GM18870 (cell line): ENCODE measurements around the gene FOSB.
A peak's percentile ranks its signal among the peaks of the same experiment; 100 is the strongest.
"Not testable (repeated sequence)": the region's sequence is repeated elsewhere in the genome, so short reads cannot be mapped to it uniquely, and the experiment has no call there.

Experiments
- ATAC-seq: cut with Tn5 transposase; IDR thresholded peaks from one replicate; pipeline ENCODE4 v1.9.1; 2021; ENCODE audit warnings: moderate library complexity; ENCODE audit not compliant: unreplicated experiment

Gene FOSB

DNA sequence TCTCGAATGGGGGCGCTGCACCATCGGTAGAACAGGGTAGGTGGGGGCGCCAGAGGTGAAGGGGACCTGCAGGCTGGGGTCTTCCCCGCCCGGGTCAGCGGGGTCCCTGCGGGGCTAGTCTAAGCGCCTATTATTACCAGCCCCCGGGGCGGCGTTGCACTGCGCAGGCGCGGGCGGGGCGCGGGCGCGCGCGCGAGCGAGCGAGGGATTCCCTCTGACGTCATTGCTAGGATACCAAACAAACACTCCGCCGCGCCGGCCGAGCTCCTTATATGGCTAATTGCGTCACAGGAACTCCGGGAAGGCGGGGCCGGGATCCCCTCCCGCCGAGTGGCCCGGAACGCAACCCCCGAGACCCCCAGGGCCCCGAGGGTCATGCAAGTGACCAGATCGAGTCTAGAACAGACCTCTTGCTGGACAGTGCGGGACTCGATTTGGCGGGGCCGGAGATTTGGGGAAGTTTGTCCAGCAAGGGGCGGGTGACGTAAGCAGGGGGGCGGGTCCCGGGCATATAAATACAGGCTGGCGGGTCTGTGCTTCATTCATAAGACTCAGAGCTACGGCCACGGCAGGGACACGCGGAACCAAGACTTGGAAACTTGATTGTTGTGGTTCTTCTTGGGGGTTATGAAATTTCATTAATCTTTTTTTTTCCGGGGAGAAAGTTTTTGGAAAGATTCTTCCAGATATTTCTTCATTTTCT is at the start of gene FOSB:
Gene FOSB (plus strand): TSS at position 541 of the 703 bp plus-strand sequence. CDS start 591 bp downstream, outside the sequence.
- ATAC-seq = peak; percentile 31

DNA sequence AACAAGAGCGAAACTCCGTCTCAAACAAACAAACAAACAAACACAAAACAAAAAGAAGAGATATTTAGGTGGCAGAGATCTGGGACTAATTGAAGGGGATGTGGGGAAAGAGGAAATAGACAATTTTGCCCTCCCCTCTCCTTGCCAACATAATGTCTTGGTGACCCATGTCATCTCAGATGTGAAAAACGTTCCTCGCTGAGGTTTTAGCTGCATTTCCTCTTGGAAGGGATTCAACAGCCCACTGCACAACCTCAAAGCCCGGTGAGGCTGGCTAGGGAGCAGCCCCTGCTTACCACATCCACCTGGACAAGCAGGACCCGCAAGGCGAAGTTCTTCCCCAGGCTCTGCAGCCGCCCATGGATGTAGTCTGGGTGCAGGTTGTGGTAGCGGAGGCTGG is 49.0 kb upstream of the FOSB start:
- no peak for ATAC-seq

DNA sequence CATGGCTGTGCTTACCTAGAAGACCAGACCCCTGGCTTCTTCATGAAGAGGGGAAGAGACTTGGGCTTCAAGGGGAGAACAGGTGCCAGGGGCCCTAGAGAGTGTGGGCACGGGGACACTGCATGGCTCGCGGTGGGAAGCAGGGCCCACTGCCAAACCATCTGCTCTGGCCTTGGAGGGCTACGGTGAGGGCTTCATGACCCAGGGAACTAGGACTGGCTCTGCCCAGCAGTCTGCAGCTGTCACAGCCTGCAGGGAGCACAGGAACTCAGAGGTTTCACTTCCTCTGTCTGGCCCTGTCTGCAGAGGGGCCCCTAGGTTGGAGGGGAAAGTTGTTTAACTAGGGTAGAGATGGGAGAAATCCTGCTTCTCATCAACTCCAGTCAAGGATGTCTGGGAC is 48.4 kb upstream of the FOSB start:
- no peak for ATAC-seq

DNA sequence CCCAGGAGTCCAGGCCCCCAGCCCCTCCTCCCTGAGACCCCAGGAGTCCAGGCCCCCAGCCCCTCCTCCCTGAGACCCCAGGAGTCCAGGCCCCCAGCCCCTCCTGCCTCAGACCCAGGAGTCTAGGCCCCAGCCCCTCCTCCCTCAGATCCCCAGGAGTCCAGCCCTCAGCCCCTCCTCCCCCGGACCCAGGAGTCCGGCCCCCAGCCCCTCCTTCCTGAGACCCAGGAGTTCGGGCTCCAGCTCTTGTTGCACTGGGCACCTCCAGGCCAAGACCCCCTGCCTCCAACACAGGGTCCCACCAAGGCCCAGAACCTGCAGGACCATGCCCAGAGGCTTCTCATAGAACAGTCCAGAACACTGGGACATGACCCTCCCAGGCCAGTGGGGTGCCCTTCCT is 47.9 kb upstream of the FOSB start:
- ATAC-seq = no peak

DNA sequence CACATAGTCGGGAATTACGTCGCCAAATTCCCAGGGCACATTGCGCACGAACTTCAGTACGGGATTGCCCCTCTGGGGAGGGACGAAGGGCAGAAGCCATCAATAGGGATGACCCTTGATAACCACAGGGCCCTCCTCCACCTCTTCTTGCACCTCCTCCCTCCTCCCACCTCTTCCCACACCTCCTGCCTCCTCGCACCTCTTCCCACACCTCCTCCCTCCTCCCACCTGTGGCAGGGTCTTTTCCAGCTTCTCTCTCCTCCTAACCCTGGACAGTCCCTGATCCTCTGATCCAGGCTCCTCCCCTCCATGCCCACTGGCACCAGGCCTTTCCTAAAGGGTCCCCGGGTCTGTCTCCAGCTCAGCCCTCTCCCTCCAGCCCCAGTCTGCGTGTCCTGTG is 47.4 kb upstream of the FOSB start:
- ATAC-seq = no peak

DNA sequence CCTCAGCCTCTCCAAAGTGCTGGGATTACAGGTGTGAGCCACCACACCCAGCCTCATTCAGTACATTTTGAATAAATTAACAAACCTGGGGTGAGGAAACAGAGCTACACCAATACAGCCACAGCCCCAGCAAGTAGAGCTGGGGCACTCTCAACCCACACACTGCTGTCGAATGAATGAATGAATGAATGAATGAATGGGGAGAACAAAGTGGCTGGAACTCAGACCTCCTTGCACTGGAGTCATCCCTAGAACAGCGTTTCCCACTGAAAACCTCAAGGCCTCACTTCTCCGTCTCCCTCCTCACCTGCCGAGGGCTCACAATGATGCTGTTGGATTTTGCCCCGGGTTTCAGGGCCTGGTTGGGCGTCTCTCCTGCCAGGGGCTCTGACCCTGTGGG is 46.9 kb upstream of the FOSB start:
- ATAC-seq = no peak

DNA sequence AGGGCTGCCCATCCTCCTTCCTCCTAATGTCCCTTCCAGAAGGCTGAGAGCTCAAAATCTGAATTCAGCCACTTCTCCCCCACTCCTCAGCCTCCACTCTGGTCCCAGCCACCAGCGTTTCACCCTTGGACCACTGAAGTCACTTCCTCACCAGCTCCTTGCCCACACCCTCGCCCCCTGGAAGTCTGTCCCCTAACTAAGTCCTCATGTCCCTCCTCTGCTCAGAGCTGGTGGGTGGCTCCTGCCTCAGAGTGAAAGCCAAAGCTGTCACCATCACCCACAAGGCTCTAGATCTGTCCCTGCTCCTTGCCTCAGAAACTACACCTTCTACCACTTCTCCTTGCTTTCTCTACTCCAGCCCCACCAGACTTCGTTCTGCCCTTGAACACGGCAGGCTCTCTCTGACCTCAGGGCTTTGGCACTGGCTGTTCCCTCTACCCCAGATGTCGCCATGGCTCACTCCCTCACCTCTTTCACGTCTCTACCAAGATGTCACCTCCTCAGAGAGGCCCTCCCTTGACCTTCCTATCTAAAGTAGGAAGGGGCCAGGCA is 45.8 kb upstream of the FOSB start:
- ATAC-seq = no peak

DNA sequence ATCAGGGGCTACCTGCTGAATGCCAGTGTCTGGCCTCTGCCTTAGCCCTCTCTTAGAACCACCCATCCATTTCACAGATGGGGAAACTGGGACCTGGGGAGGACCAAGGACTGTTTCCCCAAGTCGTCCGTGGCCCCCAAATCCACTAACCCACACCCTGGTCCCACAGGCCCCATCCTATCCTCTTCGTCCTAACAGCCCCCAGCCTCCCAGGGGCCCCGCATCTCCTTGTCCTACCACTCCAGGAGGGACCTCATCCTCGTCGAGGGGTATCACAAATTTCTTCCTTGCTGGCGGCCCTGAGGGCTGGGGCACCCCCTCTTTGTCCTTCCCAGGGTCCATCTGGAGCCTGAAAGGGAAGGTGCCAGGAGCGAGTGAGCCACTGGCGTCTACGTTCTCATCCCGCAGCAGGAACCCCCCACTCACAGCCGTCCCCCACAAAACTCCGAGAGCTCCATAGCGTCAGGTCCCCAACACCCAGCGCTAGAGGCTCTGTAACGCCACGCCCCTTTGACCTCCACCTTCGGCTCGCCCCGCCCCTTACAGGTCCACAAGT is 44.7 kb upstream of the FOSB start:
- ATAC-seq = no peak

DNA sequence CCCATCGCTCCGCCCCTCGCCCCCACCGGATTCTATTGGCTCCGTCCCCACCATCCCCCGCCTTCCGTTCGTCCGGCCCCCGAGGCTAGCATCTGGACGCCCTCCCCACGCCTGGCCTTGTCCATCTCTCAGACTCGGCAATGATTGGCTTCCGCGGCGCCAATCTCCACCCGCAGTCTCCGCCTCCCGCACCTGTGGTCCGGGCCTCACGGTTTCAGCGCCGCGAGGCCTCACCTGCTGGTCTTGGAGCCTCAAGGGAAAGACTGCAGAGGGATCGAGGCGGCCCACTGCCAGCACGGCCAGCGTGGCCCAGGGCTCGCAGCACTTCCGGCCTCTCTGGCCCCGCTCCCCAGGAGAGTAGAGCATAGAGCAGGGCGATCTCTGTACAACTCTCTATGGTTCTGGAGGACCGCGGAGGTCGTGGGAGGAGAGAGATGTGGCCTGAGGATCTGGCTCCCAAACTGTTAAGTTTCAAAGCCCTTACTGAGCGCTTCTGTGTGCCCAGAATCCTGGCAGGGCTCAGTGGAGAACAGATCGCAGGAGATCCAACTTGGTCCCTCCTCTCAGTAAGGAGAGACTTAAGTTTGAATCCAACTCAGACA is 44.1 kb upstream of the FOSB start, which contains the start of gene ERCC1:
Gene ERCC1 (minus strand): TSS at position 329 of the 602 bp plus-strand sequence. CDS start 543 bp downstream, outside the sequence.
- ATAC-seq = peak; percentile 42

DNA sequence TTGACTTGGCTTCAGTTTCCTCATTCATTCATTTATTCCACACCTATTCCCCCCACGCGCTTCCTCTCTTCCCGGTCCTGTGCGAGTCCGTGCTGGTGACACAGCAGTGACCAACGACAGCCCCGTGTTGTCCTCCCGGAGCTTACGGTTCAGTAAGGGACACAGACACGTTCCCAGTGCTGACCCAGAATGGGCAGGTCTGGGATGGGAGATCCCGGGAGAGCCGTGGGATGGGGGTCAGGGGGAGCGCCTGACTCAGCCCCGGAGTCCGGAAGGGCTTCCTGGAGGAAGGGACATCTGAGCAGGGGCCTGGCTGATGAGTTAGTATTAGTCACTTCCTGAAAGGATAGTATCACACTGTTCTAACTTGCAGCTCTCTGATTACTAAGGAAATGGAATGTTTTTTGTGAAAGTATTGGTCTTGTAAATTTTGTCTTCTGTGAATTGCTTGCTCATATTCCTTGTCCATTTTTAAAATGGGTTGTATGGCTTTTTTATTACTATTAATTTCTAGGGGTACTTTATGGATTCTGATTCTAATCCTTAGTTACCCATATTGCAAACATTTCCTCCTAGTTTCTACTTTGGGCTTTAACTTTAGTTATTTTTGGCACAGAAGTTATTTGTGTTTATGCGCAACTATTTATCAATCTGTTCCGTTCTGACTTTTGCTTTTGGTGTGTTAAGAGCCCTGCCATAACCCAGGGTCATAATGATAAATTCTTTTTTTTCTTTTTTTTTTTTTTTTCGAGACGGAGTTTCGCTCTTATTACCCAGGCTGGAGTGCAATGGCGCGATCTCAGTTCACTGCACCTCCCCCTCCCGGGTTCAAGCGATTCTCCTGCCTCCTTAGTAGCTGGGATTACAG is 43.4 kb upstream of the FOSB start:
- ATAC-seq = no peak

DNA sequence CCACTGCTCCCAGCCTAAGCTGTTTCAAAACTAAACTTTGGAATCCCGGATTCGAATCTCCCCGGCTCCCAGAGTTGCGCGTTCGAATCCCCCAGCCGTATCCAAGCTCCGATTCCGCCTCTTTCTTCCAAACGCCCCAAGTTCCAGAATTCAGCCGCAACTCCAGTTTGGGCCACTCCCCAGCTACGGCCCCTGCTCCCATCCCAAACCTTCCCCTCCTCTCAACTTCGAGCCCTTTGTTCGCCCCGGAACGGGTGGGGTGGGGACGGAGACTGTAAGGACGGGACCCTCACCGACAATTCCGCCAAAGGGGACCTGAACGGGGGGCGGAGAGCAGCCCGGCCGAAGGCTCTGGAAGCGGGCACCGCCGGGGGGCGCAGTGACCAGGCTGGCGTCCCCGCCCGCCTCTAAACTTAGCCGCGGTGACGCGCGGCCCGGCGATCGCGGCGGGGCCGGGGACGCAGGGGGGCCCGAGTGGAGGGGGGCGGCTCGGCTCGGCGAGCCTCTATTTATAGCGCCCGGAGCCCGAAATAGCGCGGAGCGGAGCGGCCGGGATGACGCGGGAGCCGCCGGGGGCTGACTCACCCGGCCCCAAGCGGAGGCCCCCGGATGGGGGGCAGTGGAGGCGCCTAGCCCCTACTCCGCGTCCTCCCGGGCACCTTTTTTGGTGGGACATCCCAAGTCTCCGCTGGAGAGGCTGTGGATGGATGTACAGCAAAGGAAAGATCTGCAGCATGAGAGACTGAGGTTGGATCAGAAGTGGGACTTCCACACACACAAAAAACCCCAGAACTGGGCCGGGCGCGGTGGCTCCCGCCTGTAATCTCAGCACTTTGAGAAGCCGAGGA is 39.2 kb upstream of the FOSB start:
- no peak for ATAC-seq

DNA sequence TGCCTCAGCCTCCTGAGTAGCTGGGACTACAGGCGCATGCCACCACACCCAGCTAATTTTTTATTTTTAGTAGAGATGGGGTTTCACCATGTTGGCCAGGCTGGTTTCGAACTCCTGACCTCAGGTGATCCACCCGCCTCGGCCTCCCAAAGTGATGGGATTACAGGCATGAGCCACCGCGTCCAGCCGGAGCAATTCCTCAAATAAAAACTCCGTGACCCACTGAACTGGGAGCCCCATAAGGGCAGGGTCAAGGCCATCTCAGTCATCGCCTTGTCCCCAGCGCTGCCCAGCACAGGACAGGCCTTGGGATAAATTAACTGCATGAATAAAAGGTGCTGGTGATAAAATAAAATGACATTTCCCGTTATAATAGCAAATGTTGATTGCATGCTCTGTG is 37.9 kb upstream of the FOSB start:
- not testable (repeated sequence) for ATAC-seq

DNA sequence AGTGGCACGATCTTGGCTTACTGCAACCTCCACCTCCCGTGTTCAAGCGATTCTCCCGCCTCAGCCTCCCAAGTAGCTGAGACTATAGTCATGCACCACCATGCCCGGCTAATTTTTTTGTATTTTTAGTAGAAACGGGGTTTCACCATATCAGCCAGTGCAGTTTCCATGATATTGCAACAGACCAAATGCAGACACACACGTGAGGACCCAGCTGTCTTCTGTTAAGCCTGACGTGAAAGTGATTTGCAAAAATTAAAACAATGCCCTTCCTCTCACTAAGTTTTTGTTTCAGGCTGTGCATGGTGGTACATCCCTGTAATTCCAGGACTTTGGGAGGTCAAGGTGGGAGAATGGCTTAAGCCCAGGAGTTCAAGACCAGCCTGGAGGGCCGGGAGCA is 36.8 kb upstream of the FOSB start:
- ATAC-seq = not testable (repeated sequence)

DNA sequence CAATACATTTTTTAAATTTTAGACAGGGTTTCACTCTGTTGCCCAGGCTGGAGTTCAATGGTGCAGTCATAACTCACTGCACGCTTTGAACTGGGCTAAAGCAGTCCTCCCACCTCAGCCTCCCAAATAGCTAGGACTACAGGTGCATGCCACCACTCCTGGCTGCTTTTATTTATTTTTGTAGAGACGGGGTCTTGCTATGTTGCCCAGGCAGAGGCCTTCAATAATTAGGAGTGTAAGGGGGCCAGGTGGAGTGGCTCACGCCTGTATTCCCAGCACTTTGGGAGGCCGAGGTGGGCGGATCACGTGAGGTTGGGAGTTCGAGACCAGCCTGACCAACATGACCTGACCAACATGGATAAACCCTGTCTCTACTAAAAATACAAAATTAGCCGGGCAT is 35.3 kb upstream of the FOSB start:
- not testable (repeated sequence) for ATAC-seq

DNA sequence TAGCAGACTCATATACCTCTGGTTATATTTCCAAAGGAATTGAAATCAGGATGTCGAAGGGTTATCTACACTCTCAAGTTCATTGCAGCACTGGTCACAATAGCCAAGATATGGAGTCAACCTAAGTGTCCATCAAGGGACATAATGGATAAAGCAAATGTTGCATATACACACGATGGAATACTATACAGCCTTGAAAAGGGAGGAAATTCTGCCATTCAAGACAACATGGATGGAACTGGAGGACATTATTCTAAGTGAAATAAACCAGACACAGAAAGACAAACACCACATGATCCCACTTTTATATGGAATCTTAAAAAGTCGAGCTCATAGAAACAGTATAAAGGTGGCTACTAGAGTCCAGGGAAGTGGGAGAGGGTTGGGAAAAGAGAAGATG is 30.5 kb upstream of the FOSB start:
- ATAC-seq = no peak

DNA sequence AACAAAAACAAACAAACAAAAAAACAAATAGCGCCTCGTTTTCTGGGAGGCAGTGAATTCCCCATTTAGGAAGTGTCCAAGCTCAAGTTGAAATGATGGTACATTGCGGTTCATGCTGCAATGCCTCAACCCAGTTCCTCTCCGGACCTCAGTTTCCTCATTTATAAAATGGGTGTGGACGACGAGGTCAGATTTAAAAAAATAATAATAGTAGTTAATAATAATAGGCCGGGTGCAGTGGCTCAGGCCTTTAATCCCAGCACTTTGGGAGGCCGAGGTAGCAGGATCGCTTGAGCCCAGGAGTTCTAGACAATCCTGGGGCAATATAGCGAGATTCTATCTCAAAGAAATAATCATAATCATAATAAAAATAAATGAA is 28.6 kb upstream of the FOSB start:
- no peak for ATAC-seq

DNA sequence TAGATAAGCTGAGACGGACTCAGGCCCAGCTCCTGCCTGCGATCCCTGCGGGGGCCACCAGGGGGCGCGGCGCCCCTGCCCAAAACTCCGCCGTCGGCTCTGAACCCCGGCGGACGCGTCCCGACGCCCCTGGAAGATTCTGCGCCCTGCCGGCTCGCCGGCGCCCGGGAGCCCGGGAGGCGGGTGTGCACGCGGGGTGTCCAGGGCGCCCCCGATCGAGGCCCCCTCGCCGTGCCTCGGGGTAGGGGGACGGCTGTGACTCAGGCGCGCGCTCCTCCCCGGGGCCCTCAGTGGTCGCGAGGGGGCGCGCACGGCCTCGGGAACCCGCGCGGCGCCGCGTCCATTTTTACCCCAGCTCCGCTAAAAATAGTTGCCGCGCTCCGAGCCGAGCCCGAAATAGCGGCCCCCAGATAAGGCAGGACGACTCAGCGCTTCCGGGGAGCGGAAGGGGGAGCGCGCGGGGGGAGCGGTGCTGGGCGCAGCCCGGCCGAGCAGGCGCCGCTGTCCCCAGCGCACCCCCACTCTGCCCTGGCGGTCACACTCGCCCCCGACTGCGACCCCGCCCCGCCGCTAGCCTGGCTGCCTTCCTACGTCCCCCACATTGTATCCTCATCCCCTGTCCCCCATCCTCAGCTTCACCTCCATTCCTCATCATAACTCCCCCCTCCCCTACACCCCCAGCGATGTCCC is 28.1 kb upstream of the FOSB start:
- peak; percentile 51 for ATAC-seq

DNA sequence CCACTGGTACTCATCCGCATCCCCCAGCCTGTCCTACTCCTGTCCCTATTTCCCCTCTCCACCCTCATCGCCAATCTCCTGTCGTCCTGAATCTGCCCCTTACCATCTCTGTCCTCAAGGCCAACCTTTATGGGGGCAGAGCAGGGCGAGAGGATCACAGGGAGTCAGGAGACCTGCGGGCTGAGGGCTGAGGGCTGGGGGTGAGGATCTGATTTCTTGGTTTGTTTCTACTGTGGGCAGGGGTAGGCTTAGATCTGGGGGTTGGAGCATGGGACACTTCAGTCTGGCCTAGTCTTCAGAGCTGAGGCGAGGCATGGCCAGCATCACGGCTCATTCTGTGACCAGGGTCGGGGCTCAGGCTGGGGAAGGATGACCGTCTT is 27.5 kb upstream of the FOSB start:
- no peak for ATAC-seq

DNA sequence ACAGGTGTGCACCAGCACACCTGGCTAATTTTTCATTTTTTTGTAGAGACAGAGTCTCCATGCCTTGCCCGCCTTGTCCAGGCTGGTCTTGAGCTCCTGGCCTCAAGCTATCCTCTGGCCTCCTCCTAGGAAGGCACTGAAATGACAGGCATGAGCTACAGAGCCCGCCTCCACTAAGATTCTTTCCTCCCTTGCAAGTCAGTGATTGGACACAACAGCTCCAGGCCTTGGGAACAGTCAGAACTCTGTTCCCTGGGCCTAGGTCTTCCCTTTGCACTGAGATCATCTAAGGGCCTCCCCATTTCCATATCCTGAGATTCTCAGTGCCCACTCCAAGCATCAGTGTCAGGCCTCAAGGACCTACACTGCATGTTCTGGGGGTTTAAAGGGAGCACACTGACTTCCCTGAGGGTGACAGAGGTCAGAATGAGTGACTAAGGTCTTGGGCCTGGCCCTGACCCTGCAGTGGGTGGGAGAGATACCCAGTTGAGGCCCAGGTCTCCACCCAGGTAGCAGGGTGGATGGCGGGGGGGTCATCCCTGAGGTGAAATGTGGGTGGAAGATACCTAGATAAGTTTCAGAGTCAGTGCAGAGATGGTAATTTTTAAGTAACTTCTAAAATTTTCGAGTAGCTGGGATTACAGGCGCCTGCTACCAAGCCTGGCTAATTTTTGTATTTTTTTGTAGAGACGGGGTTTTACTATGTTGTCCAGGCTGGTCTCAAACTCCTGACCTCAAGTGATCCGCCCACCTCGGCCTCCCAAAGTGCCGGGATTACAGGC is 26.7 kb upstream of the FOSB start:
- ATAC-seq = no peak
